ENCODE results near the gene MLLT10.

MLLT10 gene

GRCh38 chr10:21517134-21518031 lies 16.6 kb upstream of the MLLT10 start:
- DNase-seq (ENCODE audit: low spot score), result peak; percentile 82

- DNase-seq (ENCODE audit: low spot score), result no peak
These were observed 15.8 kb upstream of the MLLT10 start for GRCh38 chr10:21518149-21518640.

- no peak for DNase-seq (ENCODE audit: low spot score)
These were observed 15.2 kb upstream of the MLLT10 start for GRCh38 chr10:21518641-21519396.

- no peak for DNase-seq (ENCODE audit: low spot score)
These were observed 14.6 kb upstream of the MLLT10 start for GRCh38 chr10:21519397-21519933.

GRCh38 chr10:21519941-21520436 lies 14.0 kb upstream of the MLLT10 start:
- DNase-seq (ENCODE audit: low spot score), result no peak

GRCh38 chr10:21520509-21520908 lies 13.5 kb upstream of the MLLT10 start:
- no peak for DNase-seq (ENCODE audit: low spot score)

- no peak for DNase-seq (ENCODE audit: low spot score)
These were observed 13.1 kb upstream of the MLLT10 start for GRCh38 chr10:21520949-21521348.

- no peak for DNase-seq (ENCODE audit: low spot score)
These were observed 12.1 kb upstream of the MLLT10 start for GRCh38 chr10:21521751-21522533.

GRCh38 chr10:21522631-21523406 lies 11.2 kb upstream of the MLLT10 start:
- no peak for DNase-seq (ENCODE audit: low spot score)

- DNase-seq (ENCODE audit: low spot score), result no peak
These were observed 10.4 kb upstream of the MLLT10 start for GRCh38 chr10:21523557-21524008.

- no peak for DNase-seq (ENCODE audit: low spot score)
These were observed 9.9 kb upstream of the MLLT10 start for GRCh38 chr10:21524131-21524525.

- no peak for DNase-seq (ENCODE audit: low spot score)
These were observed 9.3 kb upstream of the MLLT10 start for GRCh38 chr10:21524526-21525366.

- DNase-seq (ENCODE audit: low spot score), result peak; percentile 83
These were observed 8.5 kb upstream of the MLLT10 start, which contains the start of gene SKIDA1 for GRCh38 chr10:21525367-21526187. Gene SKIDA1, minus strand, starts transcription at chr10:21525682. Its CDS starts 7,860 bp downstream, at chr10:21517822.

- peak; percentile 76 for DNase-seq (ENCODE audit: low spot score)
These were observed 7.7 kb upstream of the MLLT10 start for GRCh38 chr10:21526188-21526859.

- peak; percentile 52 for DNase-seq (ENCODE audit: low spot score)
These were observed 7.0 kb upstream of the MLLT10 start for GRCh38 chr10:21526860-21527597.

GRCh38 chr10:21527598-21528235 lies 6.3 kb upstream of the MLLT10 start:
- no peak for DNase-seq (ENCODE audit: low spot score)

All from D341Med (cell line).